GM19035 (cell line): Measurements from ENCODE around the gene RGS17.
A peak's percentile ranks its signal among the peaks of the same experiment; 100 is the strongest.
"Not testable (repeated sequence)": the region's sequence is repeated elsewhere in the genome, so short reads cannot be mapped to it uniquely, and the experiment has no call there.

Experiments used
- ATAC-seq: cut with Tn5 transposase; IDR thresholded peaks from one replicate; pipeline ENCODE4 v1.9.1; 2021; ENCODE audit not compliant: unreplicated experiment

Gene RGS17

DNA sequence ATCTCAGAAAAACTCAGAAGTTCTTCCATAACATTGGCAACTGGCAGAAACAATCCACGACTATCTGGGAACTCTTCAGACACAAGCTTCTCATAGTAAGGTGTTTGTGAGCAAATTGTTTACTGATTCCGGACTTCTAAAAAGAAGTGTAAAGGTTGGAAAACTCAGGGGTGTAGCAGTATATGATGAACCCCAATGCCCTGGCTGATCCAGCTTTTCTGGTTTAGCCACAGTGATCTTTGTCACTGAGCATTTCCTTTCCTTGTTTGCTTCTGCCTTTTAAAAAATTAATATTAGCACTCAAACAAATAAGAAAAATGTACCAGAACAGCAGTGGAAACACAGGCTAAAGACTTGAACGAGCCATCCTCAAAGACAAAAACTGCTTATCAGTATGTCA is 4.9 kb downstream of the RGS17 start:
- ATAC-seq = no peak

DNA sequence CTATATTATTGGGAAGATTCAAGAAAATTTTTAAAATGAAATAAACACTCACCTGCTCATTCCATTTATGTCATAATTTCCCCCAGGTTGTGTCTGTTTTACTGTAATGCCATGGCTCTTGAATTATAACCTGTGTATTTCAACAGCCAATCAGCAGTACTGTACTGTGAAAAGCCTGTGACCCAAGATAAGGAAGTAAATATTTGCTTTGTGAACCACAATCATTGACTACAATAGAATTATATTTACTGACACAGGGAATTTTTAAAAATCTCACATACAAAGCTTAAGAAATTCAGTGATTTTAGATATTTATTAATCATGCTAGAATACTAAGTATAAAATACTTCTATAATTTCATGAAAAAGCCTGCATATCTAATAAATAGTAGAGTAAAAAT is 6.0 kb downstream of the RGS17 start:
- ATAC-seq = no peak

DNA sequence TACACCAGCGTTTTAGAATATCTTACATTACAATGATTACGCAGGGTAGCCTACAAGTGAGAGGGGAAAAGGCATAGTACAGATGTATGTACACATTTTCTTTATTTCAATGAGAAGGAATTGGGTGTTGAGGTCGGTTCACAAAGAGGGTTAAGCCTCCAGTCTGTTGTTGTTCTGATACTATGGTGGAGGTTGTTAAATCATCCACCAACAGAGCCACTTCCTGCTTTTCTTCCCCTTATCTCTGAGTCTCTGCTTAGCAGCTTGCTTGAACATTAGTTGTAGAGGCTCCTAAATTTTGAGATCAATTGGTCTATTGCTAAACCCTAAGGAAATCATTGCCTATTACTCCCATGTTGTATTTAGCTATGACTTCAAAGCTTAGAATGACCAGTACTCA is 7.3 kb downstream of the RGS17 start:
- ATAC-seq = no peak

DNA sequence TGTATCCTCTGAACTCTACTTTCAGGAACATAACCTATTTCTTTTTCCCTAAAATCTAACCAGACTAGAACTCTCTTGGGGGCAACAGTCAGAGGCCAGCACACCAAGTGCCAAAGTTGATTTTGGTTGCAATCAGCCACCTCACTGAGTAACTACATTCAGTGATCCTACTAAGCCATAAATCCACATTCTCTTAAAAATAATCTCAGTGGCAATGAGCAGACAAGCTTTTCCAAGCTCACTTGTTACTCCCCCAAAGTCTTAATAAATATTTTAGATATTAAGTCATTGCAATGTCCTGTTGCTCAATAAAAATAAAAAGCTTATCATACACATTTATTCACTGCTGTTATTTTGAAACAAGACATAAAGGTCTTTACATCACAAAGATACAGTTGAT is 9.8 kb downstream of the RGS17 start:
- ATAC-seq = no peak

DNA sequence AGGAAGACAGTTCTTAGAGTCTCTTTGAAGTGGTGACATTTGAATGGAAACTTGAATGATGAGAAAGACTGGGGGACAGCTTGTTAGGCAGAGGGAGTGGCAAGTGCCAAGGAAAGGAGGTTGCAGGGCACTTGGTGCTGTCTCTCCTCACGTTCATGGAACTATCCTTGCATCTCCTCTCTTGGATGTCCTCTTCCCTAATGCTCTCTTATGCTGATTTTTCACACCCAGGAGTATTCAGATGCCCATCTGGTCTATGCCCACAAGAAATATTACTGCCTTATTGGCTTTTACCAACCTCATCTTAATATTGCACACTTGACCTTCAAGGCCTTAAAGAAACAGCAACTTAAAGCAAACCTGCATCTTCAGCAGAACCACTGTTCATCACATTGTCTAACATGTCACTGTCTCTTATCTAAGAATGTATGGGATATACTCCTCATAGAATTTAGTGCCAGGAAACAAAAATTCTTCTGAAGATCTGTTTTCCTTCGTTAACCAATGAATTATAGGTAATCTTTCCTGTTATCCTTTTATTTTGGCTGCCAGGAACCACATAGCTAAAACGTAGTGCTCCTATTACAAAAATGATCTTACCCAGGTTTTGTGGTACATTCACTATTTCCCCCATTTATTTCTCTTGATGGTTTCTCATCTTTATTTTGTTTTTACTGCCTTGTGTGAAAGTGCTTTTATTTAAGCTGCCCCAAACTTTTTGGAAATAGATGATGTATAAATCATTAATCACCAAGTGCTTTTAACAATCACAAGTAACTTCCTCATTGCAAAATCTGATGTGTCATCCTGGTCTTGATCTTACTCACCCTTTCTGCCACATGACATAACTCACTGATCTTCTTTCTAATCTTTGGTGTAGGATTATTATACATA is 12.8 kb downstream of the RGS17 start:
- peak; percentile 94 for ATAC-seq

DNA sequence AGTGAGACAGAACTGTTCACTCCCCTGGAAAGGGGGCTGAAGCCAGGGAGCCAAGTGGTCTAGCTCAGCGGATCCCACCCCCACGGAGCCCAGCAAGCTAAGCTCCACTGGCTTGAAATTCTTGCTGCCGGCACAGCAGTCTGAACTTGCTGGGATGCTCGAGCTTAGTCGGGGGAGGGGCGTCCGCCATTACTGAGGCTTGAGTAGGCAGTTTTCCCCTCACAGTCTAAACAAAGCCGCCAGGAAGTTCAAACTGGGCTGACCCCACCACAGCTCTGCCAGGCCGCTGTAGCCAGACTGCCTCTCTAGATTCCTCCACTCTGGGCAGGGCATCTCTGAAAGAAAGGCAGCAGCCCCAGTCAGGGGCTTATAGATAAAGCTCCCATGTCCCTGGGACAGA is 20.0 kb downstream of the RGS17 start:
- not testable (repeated sequence) for ATAC-seq

DNA sequence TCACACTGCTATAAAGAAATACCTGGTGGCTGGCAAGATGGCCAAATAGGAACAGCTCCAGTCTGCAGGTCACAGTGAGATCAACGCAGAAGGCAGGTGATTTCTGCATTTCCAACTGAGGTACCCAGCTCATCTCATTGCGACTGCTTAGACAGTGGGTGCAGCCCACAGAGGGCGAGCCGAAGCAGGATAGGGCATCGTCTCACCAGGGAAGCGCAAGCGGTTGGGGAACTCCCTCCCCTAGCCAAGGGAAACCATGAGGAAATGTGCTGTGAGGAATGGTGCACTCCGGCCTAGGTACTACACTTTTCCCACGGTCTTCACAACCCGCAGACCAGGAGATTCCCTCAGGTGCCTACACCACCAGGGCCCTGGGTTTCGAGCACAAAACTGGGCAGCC is 20.5 kb downstream of the RGS17 start:
- not testable (repeated sequence) for ATAC-seq

DNA sequence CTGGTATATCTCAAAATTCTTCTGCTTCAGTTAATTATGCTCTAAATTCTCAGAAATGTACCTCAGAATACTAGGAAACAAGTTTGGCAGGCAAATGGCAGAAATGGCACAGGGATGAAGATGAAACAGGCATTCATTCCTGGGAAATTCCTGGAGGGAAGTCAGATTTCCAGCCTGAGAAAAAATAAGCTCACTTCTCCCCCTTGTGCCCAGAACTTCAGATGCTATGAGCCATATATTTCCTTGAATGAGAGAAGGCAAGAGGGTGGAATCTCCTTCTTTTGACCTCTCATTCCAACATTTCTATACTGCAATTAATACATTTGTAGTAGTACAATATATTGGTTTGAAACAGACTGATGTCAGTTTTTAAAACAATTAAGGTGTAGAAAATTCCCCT is 22.8 kb downstream of the RGS17 start:
- no peak for ATAC-seq

DNA sequence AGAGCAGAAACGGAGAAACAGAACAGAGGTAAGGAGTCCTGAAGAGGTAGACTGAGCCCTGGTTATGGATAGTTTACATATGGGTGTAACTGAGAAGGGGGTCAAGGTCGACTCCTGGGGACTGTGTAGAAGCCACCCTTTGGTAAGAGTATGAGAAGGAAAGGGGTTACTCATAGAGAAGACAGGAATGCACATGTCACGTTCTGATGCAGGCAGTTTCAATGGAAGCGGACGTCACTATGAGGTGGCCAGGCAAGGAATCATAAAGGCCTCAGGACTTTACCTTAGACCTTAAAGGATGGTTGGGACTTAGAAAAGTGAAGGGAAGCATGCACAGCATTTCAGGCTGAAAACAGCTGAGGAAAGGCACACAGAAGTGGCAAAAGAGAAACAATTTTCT is 25.1 kb downstream of the RGS17 start:
- no peak for ATAC-seq

DNA sequence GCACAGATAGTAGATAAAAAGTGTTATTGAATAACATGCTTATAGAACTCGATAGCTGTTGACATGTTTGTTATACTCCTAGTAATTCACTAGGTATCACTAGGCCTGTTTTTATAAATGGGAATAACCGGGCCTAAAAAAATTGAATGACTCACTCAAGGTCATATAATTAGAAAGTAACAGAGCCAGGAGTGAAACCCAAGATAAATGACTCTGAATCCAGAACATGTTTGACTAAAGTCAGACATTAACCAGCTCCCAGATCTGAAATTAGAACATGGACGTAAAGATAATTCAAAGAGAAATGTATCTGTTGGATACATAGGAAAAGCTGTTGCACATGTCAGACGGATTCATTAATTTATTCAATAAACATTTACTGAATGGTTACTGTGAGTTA is 26.9 kb downstream of the RGS17 start:
- no peak for ATAC-seq

DNA sequence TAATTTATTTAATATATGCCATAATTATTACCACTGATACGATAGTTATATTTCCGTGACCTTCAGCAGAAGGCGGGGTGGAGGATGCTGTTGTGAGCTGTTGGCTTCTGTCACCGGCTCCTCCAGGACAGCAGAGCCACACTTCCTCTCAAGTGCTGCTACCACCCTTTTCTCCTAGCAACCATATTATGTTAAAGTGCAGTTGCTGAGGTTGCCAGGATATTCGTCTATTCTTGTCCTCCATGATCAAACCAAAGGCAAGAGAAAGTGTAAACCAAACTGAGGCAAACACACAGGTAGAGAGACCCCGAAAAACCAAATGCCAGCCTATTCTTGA is 27.8 kb downstream of the RGS17 start:
- ATAC-seq = no peak

DNA sequence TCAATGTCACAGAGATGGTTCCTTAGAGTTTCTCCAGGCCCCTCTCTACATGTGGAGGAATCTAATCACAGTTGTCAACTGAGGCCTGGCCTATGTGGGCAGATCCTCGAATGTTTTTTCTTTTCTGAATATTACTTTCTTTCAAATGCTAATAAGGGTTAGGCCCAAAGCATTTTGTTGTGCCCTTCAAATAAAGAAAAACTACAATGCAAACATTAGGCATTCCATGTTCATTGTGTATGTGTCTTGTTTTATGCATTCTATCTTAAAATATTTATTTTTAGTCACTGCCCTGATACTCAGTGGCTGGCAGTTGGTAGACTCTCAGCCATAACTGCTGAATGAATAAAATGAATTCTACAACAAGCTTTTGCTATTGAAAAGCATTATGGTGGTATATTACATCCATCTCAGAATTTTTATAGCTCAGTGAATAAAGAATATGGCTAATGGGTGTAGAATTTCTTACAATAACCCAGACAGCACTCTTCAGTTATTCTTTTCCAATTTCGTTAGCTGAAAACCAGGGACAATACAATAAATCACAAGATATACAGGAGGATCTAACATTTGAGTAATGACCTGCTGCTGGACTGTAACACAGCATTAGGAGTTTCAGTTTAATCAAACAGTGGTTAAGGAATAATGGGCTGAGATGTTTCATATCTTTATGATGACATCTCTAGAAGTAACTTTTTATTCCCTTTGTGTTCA is 28.3 kb downstream of the RGS17 start:
- no peak for ATAC-seq

DNA sequence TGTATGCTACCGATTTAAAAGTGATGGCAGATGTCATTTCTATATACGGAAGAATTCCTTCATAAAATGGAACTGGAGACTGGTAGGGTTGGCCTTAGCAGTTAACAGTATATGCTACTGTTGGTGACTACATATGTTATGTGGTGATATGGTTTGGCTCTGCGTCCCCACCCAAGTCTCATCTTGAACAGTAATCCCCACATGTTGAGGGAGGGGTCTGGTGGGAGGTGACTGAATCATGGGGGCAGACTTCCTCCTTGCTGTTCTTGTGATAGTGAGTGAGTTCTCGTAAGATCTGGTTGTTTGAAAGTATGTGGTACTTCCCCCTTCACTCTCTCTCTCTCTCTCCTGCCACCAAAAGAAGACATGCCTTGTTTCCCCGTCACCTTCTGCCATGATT is 29.6 kb downstream of the RGS17 start:
- ATAC-seq = no peak

DNA sequence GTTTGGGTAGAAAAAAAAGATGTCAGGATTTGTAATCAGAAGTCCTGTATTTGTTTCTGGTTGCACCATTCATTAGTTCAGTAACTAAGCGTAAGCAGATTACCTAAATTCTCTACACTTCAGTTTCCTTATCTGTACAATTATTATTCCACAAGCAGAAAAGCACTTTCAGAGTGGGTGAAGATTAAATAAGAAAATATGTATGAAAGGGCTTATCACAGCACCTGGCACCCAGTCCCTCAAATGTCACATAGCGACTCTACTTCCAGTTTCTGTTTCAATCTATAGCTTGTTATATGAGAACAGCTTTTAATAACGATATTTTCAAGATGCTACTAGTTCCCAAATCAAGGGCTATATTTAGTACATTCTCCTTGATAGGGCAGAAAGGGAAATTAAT is 31.4 kb downstream of the RGS17 start:
- ATAC-seq = no peak

DNA sequence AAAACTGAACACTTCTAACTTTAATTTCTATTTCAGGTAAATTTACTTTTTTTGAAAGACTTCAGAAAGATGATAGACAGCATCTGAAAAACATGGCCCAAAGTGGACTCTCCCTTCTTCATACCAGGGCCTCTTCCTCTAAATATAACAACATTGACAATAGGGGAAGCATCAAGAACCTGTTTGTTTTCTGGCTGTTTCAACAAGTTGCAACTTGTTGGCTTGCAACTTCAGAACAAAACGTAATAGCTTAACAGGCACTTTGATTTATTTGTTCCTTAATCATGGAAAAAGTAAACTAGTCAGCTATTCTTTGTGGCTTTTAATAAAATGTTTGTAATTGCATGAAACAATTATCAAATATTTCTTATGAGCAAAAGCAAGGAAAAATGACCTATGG is 34.3 kb downstream of the RGS17 start:
- ATAC-seq = no peak

DNA sequence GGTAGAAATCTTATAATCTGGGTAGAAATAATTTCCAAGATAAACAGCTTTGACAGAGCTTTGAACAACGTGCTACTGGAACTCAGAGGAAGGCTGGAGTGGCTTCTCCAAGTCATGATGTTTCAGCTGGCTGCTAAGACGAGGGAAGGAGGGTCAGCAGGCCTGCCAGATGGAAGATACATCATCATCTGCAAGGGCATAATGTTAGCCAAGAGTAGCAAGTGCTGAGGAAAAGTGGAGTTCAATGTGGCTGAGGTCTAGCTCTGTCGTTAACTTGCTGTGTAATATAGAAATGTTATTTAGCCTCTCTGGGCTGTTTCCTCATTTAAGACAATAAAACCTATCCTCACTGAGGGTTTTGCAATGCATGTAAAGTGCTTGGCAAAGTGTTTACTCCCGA is 35.1 kb downstream of the RGS17 start:
- no peak for ATAC-seq

DNA sequence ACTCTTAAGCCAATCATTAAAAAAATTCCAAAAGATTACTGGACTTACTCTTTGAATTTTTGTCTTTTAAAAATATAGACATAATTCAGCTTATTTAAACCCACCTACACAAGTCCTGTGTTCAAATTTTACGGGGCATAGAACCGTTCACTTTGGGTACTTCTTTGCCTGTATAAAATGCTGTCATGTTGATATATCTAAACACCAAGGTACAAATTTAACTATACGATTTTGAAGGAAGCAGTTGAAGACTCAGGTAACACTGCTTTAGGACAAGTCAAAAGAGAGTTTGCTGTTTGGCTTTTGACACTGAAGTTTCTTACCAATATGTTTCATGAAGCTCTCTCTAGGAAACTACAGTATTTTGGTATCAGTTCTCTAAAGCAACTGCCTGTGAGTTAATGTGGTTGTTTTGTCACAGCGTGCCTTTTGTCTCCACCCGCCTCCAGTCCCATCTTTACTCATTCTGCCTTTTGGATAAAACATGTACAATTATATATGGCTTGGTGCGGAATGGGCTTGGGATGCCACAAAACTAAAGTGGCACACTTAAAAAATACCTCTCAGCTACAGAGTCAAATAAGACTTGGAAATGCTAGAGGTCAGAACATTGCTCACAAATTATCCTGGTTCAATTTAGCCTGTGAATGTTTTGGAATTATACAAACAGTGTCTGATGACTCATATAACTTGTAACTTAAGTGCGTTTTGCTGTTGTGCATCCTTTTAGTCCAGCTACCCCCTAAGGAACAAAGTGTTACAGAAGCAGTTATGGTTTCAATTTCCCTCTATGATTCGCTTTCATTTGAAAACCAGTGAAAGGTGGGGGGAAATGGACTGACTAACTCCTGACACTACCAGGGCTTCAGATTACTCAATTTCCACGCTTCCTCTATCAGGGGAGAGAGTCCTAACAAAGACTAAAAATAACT is 38.7 kb downstream of the RGS17 start:
- peak; percentile 84 for ATAC-seq

DNA sequence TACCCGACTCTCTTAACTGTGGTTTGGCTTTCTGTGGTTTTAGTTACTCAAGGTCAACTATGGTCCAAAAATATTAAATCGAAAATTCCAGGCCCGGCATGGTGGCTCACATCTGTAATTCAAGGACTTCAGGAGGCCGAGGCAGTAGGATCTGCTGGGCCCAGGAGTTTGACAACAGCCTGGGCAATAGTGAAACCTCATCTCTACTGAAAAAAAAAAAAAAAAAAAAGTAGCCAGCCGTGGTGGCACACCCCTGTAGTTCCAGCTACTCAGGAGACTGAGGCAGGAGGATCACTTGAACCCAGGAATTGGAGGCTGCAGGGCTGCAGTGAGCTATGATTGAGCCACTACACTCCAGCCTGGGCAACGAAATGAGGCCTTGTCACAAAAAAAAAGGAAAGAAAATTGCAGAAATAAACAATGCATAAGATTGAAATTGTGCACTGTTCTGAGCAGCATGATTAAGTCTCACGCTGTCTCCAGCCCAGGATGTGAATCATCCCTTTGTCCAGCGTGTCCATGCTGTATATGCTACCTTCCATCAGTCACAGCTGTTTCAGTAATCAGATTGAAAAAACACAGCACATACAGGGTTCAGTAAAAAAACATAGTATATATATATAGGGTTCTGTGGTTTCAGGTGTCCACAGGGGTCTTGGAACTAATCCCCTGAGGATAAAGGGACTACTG is 40.7 kb downstream of the RGS17 start:
- no peak for ATAC-seq

DNA sequence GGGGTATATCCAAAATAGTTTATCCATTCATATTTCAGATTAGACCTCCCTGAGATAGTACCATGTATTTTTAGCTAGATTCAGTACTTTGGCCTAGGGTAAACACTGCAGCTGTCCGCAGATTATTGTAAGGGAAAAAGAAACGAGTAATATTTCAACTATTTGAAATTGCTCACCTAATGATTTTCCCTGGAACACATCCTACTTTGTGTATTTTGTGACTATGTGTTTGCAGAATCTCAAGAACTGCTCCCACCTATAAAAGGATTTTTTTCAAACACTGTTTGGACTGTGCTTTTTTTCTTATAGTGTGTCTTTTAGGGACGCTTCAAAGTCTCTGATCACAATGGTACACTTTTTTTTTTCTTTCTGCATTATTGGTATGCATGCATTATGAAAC is 42.3 kb downstream of the RGS17 start:
- ATAC-seq = no peak

DNA sequence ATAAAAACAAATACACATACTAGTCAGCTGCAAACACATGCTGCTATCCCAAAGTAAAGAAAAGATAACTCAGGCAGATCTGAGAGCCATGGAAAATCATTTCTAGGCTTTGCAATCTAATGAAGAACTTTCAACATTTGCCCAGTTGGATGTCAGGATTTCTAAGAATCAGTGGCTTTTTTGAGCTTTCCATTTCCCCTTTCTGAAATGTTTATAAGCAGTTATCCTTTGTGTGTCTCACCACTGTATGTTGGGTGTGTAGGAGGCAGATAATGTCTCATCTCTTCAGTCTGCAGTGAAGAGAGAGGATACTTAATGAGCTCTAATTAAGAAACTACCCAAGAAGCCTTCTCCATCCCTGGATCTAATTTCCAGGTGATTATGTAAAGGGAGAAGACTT is 43.6 kb downstream of the RGS17 start:
- no peak for ATAC-seq
